Measurements from ENCODE around the gene PALB2. TPM values are rescaled to one million over a fixed set of nuclear protein-coding genes. Genes with fewer than 3 reads are reported as not detected.

The PALB2 gene
- total RNA-seq, 4 donors from 2014 or later: 6.9 to 13.3 (median 8.6) TPM

GRCh38 chr16:23667355-23667659 lies 26.2 kb upstream of the PALB2 start:
- TF ChIP-seq CTCF (IDR thresholded peaks at IDR 0.05) (no peak), POLR2A (IDR thresholded peaks at IDR 0.05; ENCODE audit: low read depth) (no peak), EP300 (IDR thresholded peaks at IDR 0.05) (no peak), POLR2AphosphoS5 (IDR thresholded peaks at IDR 0.05) (no peak)
- Histone ChIP-seq H3K27ac (replicated peaks in 1 of 4) (no peak overlapping the region), H3K27me3 (no peaks in the 10 kb centered on the region), H3K36me3 (peaks cover 46 to 100% (median 90%) of the 10 kb centered on the region in 4 donors), H3K9me3 (no peaks in the 10 kb centered on the region), H3K4me1 (no peaks in the 10 kb centered on the region), H3K4me3 (no peak overlapping the region)
- intact Hi-C loops (cut with DNase I): no loop called here
- 93% methylated on average over 6 of the region's 6 CpGs for WGBS
- no peak for DNase-seq (ENCODE audit: extremely low spot score)

- Histone ChIP-seq H3K27me3 (no peaks in the 10 kb centered on the region), H3K36me3 (peaks cover 46 to 100% (median 90%) of the 10 kb centered on the region in 4 donors), H3K4me1 (no peaks in the 10 kb centered on the region), H3K9me3 (no peaks in the 10 kb centered on the region), H3K4me3 (no peak overlapping the region), H3K27ac (replicated peaks in 1 of 4) (no peak overlapping the region)
- TF ChIP-seq POLR2A (IDR thresholded peaks at IDR 0.05; ENCODE audit: low read depth): no peak
- TF ChIP-seq CTCF (IDR thresholded peaks at IDR 0.05): no peak
- no peak for TF ChIP-seq POLR2AphosphoS5 (IDR thresholded peaks at IDR 0.05)
- TF ChIP-seq EP300 (IDR thresholded peaks at IDR 0.05): no peak
- whole genome bisulfite sequencing: 89% methylated on average over 7 of the region's 7 CpGs
- intact Hi-C loops (cut with DNase I): no loop called here
- DNase-seq (ENCODE audit: extremely low spot score): no peak
Observed at GRCh38 chr16:23666571-23667354, 25.7 kb upstream of the PALB2 start.

GRCh38 chr16:23663918-23664317 lies 22.8 kb upstream of the PALB2 start:
- Histone ChIP-seq H3K36me3 (peaks cover 58 to 100% (median 100%) of the 10 kb centered on the region in 4 donors), H3K4me1 (no peaks in the 10 kb centered on the region), H3K9me3 (no peaks in the 10 kb centered on the region), H3K4me3 (no peak overlapping the region), H3K27ac (replicated peaks in 1 of 4) (no peak overlapping the region), H3K27me3 (no peaks in the 10 kb centered on the region)
- intact Hi-C loops (cut with DNase I): no loop called here
- WGBS: 94% methylated on average over 2 of the region's 2 CpGs
- TF ChIP-seq EP300 (IDR thresholded peaks at IDR 0.05) (no peak), POLR2AphosphoS5 (IDR thresholded peaks at IDR 0.05) (no peak), POLR2A (IDR thresholded peaks at IDR 0.05; ENCODE audit: low read depth) (no peak), CTCF (IDR thresholded peaks at IDR 0.05) (no peak)
- no peak for DNase-seq (ENCODE audit: extremely low spot score)

GRCh38 chr16:23651943-23652468 lies 10.9 kb upstream of the PALB2 start:
- no peaks in the 10 kb centered on the region for H3K9me3 ChIP-seq
- no peaks in the 10 kb centered on the region for H3K4me1 ChIP-seq
- DNase-seq (ENCODE audit: extremely low spot score): no peak
- no peaks in the 10 kb centered on the region for H3K27me3 ChIP-seq
- H3K36me3 ChIP-seq: peaks cover 9 to 57% (median 20%) of the 10 kb centered on the region in 4 donors
- 94% methylated on average over 4 of the region's 4 CpGs for WGBS
- H3K4me3 ChIP-seq: no peak overlapping the region
- intact Hi-C loops (cut with DNase I): no loop called here
- H3K27ac ChIP-seq (replicated peaks in 1 of 4): no peak overlapping the region
- TF ChIP-seq EP300 (IDR thresholded peaks at IDR 0.05) (no peak), POLR2A (IDR thresholded peaks at IDR 0.05; ENCODE audit: low read depth) (no peak), POLR2AphosphoS5 (IDR thresholded peaks at IDR 0.05) (no peak), CTCF (IDR thresholded peaks at IDR 0.05) (no peak)
